Heart left ventricle (tissue), 13 donors: ENCODE results near the gene RNF225.

ENCODE experiments used
- CTCF ChIP-seq, 12 donors: fragments of 200-600 bp; sonication (generic) in 4 of 12; IDR thresholded peaks; one replicate each; pipeline versions ENCODE4 v1.5.0 to v1.8.0; 2018 to 2022; ENCODE audit warnings: antibody characterized with exemption in 12 of 12, mild to moderate bottlenecking in 5 of 12
- POLR2A ChIP-seq, 2 donors: fragments of 450-650 bp; IDR thresholded peaks; one replicate each; pipeline ENCODE4 v1.6.1; 2017; ENCODE audit warnings: antibody characterized with exemption in 2 of 2, mild to moderate bottlenecking in 2 of 2, moderate library complexity in 2 of 2
- donor health status: ischemic (EF 13 %, LVEDD 7.1; RV severe dilation, severe dysfunction).
- donor health status: DM: no; HTN: yes; CAD: no.
- donor health status: DM: no; HTN: no; CAD: no.
- donor health status: ischemic (EF 25% LVEDD 6.9; RV normal size, moderate dysfunction).
- donor health status: ischemic (EF 25% LVEDD 5.7; RV mildly dilated, moderate dysfunction).
- donor health status: ischemic (EF 35%, LVEDD 5.7; RV mildly dilated, moderate dysfunction).
- donor health status: nonischemic (EF 11% LVEDD 7.7; RV severe dilation, severe dysfunction).
- donor health status: DM: yes; HTN: yes; CAD: no.
- donor health status: PGD.
- donor health status: ischemic (EF 29% LVEDD 5.4; RV normal size, mild dysfunction).
- donor health status: nonischemic (EF 23%, LVEDD 6.1; RV moderate dilation, normal function).

GRCh38 chr19:58351990-58352755 lies 43.3 kb upstream of the RNF225 start:
- no peak for TF ChIP-seq CTCF (IDR thresholded peaks at IDR 0.05)
- TF ChIP-seq POLR2A (IDR thresholded peaks at IDR 0.05): no peak
